Choroid plexus epithelial cell (primary cell): Measurements from ENCODE around the gene RNF169.
"Not testable (repeated sequence)": the region's sequence is repeated elsewhere in the genome, so short reads cannot be mapped to it uniquely, and the experiment has no call there.

Experiments
- DNase-seq: peaks from one replicate; pipeline ENCODE4 v3.0.0-alpha.2; 2010; ENCODE audit warnings: low read depth
- H3K4me3 ChIP-seq: 2 replicates; pipeline ENCODE4 v1.5.1; 2011; ENCODE audit warnings: low read depth, mild to moderate bottlenecking, control low read depth, low read length, moderate library complexity
- TF ChIP-seq, protein P1 (sequence below): conservative IDR thresholded peaks from 2 replicates; pipeline ENCODE4 v1.5.1; 2011; ENCODE audit warnings: low read depth, mild to moderate bottlenecking, control low read depth, inconsistent platforms, low read length, moderate library complexity

RNF169 gene

DNA sequence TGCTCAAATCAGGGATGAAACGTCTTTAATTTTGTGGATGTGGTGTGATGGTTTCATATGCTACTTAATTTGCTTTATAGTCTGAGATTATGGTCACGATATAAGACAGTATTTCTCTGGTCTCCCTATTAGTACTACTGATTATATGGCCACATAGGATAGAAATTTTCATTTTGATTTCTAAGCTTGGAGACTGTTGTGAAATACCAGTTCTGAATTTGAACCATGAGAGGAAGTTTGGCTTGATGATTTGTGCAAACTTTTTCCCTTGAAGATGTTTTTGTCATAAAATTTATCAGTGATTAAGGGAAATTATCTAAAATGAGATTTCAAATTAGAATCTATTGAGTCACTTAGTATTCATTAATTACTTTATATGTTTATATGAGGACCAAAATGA, 2.7 kb downstream of the RNF169 start:
- H3K4me3 ChIP-seq = no peak overlapping the region
- no peak for DNase-seq
- TF ChIP-seq, protein P1, sequence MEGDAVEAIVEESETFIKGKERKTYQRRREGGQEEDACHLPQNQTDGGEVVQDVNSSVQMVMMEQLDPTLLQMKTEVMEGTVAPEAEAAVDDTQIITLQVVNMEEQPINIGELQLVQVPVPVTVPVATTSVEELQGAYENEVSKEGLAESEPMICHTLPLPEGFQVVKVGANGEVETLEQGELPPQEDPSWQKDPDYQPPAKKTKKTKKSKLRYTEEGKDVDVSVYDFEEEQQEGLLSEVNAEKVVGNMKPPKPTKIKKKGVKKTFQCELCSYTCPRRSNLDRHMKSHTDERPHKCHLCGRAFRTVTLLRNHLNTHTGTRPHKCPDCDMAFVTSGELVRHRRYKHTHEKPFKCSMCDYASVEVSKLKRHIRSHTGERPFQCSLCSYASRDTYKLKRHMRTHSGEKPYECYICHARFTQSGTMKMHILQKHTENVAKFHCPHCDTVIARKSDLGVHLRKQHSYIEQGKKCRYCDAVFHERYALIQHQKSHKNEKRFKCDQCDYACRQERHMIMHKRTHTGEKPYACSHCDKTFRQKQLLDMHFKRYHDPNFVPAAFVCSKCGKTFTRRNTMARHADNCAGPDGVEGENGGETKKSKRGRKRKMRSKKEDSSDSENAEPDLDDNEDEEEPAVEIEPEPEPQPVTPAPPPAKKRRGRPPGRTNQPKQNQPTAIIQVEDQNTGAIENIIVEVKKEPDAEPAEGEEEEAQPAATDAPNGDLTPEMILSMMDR = no peak

GRCh38 chr11:74754507-74755252, 6.0 kb downstream of the RNF169 start:
- peak; percentile 86 for DNase-seq
- H3K4me3 ChIP-seq = peak overlapping the region; percentile 34
- TF ChIP-seq, protein P1 = no peak

- peak; percentile 30 for DNase-seq
- no peak overlapping the region for H3K4me3 ChIP-seq
- TF ChIP-seq, protein P1 = no peak
Observed at GRCh38 chr11:74755395-74755995, 6.8 kb downstream of the RNF169 start.

DNA sequence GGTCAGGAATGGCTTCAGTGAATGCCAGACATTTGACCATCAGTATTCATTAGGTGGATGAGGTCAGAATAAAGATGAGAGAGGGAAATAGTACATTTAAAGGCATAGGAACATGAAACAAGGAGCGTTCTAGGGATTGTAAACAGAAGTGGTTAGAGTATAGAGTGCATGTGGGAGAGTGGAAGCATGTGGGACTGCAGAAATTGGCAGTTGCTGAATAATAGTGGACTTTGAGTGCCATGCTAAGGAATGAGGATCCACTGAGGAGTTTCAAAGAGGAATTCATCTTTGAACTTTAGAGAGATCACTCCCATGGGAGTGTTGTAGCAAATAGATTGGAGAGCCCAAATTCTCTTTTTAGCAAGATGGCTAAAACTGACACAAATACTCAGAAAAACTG, 7.9 kb downstream of the RNF169 start:
- DNase-seq = no peak
- TF ChIP-seq, protein P1 = no peak

DNA sequence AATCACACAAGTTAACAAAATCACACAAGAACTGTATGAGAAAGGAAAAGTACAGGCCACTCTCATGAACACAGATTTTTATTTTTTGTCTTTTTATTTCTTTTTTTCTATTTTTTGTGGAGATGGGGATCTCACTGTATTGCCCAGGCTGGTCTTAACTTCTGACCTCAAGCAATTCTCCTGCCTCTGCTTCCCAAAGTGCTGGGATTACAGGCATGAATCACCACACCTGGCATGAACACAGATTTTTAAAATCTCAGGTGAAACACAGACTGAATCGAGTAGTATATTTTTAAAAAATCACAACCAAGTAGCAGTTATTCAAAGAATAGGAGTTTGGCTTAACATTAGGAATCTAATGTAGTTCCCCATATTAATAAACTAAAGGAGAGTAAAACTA, 18.3 kb downstream of the RNF169 start:
- H3K4me3 ChIP-seq = no peak overlapping the region
- TF ChIP-seq, protein P1 = no peak
- DNase-seq = no peak

More for the DNA sequence above, 7.9 kb downstream of the RNF169 start:
- no peak overlapping the region for H3K4me3 ChIP-seq

- not testable (repeated sequence) for H3K4me3 ChIP-seq, DNase-seq
Observed at GRCh38 chr11:74768172-74768651, 19.6 kb downstream of the RNF169 start.

- TF ChIP-seq, protein P1 = no peak
- DNase-seq = no peak
Observed at GRCh38 chr11:74769055-74769707, 20.5 kb downstream of the RNF169 start.

More at GRCh38 chr11:74769055-74769707, 20.5 kb downstream of the RNF169 start:
- H3K4me3 ChIP-seq = no peak overlapping the region
